MCF 10A (cell line): ENCODE results near the gene FNIP2. TPM values are rescaled to one million over a fixed set of nuclear protein-coding genes. Genes with fewer than 3 reads are reported as not detected.

Experiments used
- BruUV-seq: library from RNA; stranded (reverse); fragments of 400-500 nt; replicated peaks from 2 replicates; lab custom pipeline; 2021; lab: Mats Ljungman, UMichigan
- CTCF ChIA-PET: fragments of 300-600 bp; sonication (Branson Sonifier 250); formaldehyde crosslinking; extraction: SDS; loops from one replicate; lab custom pipeline; 2021; ENCODE audit warnings: antibody characterized with exemption, inconsistent platforms; lab: Yijun Ruan, JAX
- POLR2A ChIA-PET: fragments of 300-600, 350-650 bp; sonication (Branson Sonifier 250); formaldehyde crosslinking; extraction: SDS; loops from one replicate; lab custom pipeline; 2020; ENCODE audit warnings: antibody characterized with exemption, inconsistent platforms; lab: Yijun Ruan, JAX
- DNase-seq: peaks from one replicate; pipeline ENCODE4 v3.0.0-alpha.2; 2018; ENCODE audit not compliant: unreplicated experiment
- H3K27ac Mint-ChIP-seq: one replicate; pipeline ENCODE4 v1.8.0; 2022; ENCODE audit warnings: mild to moderate bottlenecking, low read depth, mixed read lengths; ENCODE audit not compliant: unreplicated experiment
- H3K27me3 Mint-ChIP-seq: one replicate; pipeline ENCODE4 v1.8.0; 2022; ENCODE audit warnings: mixed read lengths; ENCODE audit not compliant: insufficient read depth, unreplicated experiment
- H3K36me3 Mint-ChIP-seq: one replicate; pipeline ENCODE4 v1.8.0; 2022; ENCODE audit warnings: mild to moderate bottlenecking, moderate library complexity, mixed read lengths; ENCODE audit not compliant: insufficient read depth, unreplicated experiment
- H3K4me1 Mint-ChIP-seq: one replicate; pipeline ENCODE4 v1.8.0; 2022; ENCODE audit warnings: mixed read lengths; ENCODE audit not compliant: insufficient read depth, unreplicated experiment
- H3K4me3 Mint-ChIP-seq: one replicate; pipeline ENCODE4 v1.8.0; 2022; ENCODE audit warnings: mild to moderate bottlenecking, moderate library complexity, mixed read lengths; ENCODE audit not compliant: unreplicated experiment
- H3K9me3 Mint-ChIP-seq: one replicate; pipeline ENCODE4 v1.8.0; 2022; ENCODE audit warnings: mixed read lengths; ENCODE audit not compliant: unreplicated experiment
- intact Hi-C: fragments of 100-400 bp; cut with micrococcal nuclease; formaldehyde crosslinking; loops from 2 replicates; pipeline ENCODE4 v1.14.1; 2022
- total RNA-seq: library from RNA; stranded (reverse); gene quantifications from 2 replicates; pipeline ENCODE4 v1.2.3, GENCODE V29; 2022
- TF ChIP-seq, protein P1 (sequence below): fragments of 200-600 bp; IDR thresholded peaks from one replicate; pipeline ENCODE4 v1.8.0; 2022; ENCODE audit warnings: antibody characterized with exemption, mild to moderate bottlenecking; ENCODE audit not compliant: unreplicated experiment

FNIP2 gene
- total RNA-seq, 1 experiment from 2014 or later = 6.4 TPM

DNA sequence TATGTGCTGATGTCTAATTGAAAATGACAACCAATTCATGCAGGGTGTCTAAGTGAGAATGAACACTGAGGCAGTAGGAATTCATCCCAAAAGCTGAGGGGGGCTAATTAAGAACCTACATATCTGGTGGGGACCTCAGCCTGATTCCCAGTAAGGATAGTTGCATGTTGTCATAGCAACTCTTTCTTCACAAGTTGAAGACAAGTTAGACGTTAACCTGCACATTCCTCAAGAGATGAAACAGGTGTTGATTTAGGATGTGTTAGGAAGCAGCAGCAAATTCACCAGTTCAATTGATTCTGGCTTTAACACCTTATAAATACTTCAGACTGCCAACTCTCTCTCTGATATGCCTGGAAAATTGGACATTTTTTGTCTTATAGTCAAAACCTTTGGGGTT lies 7.3 kb downstream of the FNIP2 start:
- CTCF ChIA-PET = no interaction called here
- POLR2A ChIA-PET = no interaction called here
- Mint-ChIP-seq H3K36me3 (no peaks in the 10 kb centered on the region), H3K4me1 (peaks cover 8% of the 10 kb centered on the region), H3K27ac (no peak overlapping the region), H3K27me3 (no peaks in the 10 kb centered on the region), H3K4me3 (no peak overlapping the region), H3K9me3 (no peaks in the 10 kb centered on the region)
- DNase-seq = no peak
- no TSS peak for BruUV-seq
- TF ChIP-seq, protein P1, sequence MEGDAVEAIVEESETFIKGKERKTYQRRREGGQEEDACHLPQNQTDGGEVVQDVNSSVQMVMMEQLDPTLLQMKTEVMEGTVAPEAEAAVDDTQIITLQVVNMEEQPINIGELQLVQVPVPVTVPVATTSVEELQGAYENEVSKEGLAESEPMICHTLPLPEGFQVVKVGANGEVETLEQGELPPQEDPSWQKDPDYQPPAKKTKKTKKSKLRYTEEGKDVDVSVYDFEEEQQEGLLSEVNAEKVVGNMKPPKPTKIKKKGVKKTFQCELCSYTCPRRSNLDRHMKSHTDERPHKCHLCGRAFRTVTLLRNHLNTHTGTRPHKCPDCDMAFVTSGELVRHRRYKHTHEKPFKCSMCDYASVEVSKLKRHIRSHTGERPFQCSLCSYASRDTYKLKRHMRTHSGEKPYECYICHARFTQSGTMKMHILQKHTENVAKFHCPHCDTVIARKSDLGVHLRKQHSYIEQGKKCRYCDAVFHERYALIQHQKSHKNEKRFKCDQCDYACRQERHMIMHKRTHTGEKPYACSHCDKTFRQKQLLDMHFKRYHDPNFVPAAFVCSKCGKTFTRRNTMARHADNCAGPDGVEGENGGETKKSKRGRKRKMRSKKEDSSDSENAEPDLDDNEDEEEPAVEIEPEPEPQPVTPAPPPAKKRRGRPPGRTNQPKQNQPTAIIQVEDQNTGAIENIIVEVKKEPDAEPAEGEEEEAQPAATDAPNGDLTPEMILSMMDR = no peak
- intact Hi-C loops = no loop called here

DNA sequence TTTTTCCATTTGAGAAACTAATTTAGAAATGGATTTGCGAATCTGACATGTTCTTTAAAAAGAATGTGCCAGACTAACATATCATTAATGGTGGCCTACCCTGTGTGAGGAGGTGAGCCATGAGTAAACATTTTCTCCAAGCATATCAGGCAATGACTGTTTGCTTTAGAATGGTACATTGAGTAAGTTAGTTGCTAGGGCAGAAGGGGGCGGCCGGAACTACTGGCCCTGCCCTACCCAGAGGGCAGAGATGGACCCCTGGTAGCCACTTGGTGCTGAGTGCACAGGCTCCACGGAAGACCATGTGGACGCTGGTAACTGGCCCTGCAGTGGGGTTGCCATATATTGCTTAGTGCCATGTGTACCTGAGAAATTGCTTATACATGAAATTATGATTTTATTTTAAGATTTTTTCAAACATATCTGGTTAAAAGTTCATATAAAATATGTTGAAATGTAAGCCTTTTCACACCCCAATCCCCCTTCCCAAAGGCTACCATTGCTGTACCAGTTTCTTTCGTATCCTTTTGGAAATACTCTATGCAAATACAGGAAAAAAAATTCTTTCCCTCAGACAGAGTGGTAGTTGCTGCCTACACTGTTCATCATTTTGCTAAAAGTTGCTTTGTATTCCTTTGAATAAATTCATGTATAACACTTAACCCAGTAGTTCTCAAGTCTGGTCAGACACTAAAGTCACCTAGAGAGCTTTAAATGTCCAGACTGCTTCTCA lies 8.8 kb downstream of the FNIP2 start:
- intact Hi-C loops = no loop called here
- Mint-ChIP-seq H3K27ac (no peak overlapping the region), H3K4me1 (peaks cover 15% of the 10 kb centered on the region), H3K27me3 (no peaks in the 10 kb centered on the region), H3K9me3 (no peaks in the 10 kb centered on the region), H3K36me3 (no peaks in the 10 kb centered on the region), H3K4me3 (no peak overlapping the region)
- no TSS peak for BruUV-seq
- no peak for DNase-seq
- TF ChIP-seq, protein P1 = no peak
- POLR2A ChIA-PET = no interaction called here
- CTCF ChIA-PET = no interaction called here

- no peak overlapping the region for H3K27ac Mint-ChIP-seq
- ChIA-PET POLR2A (interaction anchor here (2.5 kb wide), 1 partner anchor 9 kb away, joined by 18 read pairs; the partner anchor contains the start of gene FNIP2), CTCF (interaction anchor here (0.8 kb wide), 1 partner anchor 11 kb away, joined by 3 read pairs; no protein-coding TSS in a partner anchor)
- TF ChIP-seq, protein P1 = no peak
- H3K36me3 Mint-ChIP-seq = no peaks in the 10 kb centered on the region
- DNase-seq = no peak
- no TSS peak for BruUV-seq
- H3K4me1 Mint-ChIP-seq = peaks cover 20% of the 10 kb centered on the region
- intact Hi-C loops = no loop called here
- no peaks in the 10 kb centered on the region for H3K9me3 Mint-ChIP-seq
- no peak overlapping the region for H3K4me3 Mint-ChIP-seq
- H3K27me3 Mint-ChIP-seq = no peaks in the 10 kb centered on the region
These were observed 9.4 kb downstream of the FNIP2 start for GRCh38 chr4:158778156-158778711.

DNA sequence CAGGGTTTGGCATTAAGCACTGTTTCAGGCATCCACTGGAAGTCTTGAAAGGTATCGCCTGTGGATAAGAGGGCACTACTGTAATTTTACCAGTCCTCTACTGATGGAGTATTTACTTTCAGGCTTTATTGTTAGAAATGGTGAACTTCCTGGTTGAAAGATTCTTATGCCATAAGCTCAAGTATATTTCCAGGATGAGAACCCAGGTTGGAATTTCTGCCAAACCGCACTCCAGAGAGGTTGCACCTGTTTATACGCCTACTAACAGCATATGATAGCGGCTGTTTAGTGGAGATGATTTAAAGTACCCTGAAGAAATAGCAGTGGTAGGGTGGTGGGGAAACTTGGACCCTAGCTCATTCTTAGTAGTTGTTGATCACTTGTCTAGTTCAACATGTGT lies 9.9 kb downstream of the FNIP2 start:
- ChIA-PET CTCF (interaction anchor here (0.8 kb wide), 1 partner anchor 11 kb away, joined by 3 read pairs; no protein-coding TSS in a partner anchor), POLR2A (interaction anchor here (2.5 kb wide), 1 partner anchor 9 kb away, joined by 18 read pairs; the partner anchor contains the start of gene FNIP2)
- H3K27me3 Mint-ChIP-seq = no peaks in the 10 kb centered on the region
- TF ChIP-seq, protein P1 = no peak
- no peaks in the 10 kb centered on the region for H3K36me3 Mint-ChIP-seq
- peaks cover 20% of the 10 kb centered on the region for H3K4me1 Mint-ChIP-seq
- H3K27ac Mint-ChIP-seq = no peak overlapping the region
- H3K4me3 Mint-ChIP-seq = no peak overlapping the region
- BruUV-seq = no TSS peak
- no peaks in the 10 kb centered on the region for H3K9me3 Mint-ChIP-seq
- DNase-seq = no peak
- intact Hi-C loops = no loop called here
